ENCODE results near the gene LTBP1. TPM values are rescaled to one million over a fixed set of nuclear protein-coding genes. Genes with fewer than 3 reads are reported as not detected.

The LTBP1 gene
- total and polyA plus RNA-seq, 2 experiments from 2014 or later: 15.7 to 49.8 TPM

DNA sequence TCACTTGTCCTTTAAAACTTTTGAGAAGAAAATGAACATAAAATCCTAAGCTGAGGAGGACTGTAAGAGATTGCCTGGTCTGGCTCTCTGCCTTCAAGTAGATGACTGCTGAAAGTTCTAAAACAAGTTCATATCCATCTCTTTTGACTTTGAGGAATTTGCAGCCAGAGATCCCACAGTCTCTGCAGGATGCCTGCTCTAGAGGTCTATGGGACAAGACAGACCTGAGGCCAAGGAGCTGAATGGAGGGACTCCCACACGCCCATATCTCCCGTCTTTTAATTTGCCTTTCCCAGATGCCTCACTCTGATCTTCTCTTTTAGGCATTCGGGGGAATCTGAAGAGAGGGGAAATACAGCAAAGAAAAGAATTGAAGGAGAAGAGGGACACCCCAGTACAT lies 273.8 kb downstream of the LTBP1 start (continued):
- TF ChIP-seq REST (IDR thresholded peaks at IDR 0.05; ENCODE audit: unreplicated experiment): no peak
- TF ChIP-seq ETS1 (IDR thresholded peaks at IDR 0.05): no peak
- TF ChIP-seq EZH2phosphoT487 (IDR thresholded peaks at IDR 0.05; ENCODE audit: unreplicated experiment): no peak

DNA sequence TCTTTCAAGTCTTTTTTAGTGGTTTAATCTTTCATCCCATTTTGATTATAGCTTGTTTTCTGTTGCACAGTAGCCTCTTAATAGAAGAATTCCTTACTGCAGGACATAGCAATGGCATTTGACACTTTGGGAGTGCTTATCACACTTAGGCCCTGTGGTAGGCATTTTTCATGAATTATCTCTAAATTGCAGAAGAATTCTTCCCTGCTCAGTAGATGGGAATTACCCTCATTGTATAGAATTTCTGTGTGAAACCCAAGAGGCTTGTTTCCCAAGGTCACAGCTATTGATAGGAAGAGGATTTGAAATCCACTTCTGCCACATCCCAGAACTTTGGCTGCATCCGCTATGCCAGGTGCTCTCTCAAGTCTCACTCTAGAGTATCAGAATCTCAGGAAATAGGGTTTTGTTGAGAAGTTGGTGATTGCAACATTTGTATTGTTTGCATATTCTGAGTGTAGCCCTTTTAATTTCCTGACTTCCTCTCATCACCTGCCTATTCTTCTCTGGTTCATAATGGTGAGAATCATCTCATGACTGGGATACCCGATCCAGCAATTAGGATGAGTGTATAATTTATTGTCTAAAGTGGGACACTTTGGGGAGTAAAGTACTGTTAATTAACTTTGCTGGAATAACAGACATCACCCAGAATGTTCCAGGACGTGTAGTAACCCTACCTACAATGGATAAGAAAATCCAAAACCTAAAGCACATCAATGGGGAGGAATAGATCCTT lies 274.5 kb downstream of the LTBP1 start:
- Mint-ChIP-seq H3K27me3 (ENCODE audit: insufficient read depth, low read depth, poor library complexity) (no peaks in the 10 kb centered on the region), H3K4me3 (no peak overlapping the region), H3K9me3 (no peaks in the 10 kb centered on the region), H3K27ac (no peak overlapping the region), H3K4me1 (peaks cover 19% of the 10 kb centered on the region), H3K36me3 (ENCODE audit: low read depth) (peaks cover 6% of the 10 kb centered on the region)
- no peak overlapping the region for H3K27ac ChIP-seq (ENCODE audit: low read depth)
- H3K9me2 ChIP-seq (ENCODE audit: insufficient read depth): no peaks in the 10 kb centered on the region
- no peak overlapping the region for H2AFZ ChIP-seq
- no peak overlapping the region for H3K4me3 ChIP-seq
- TF ChIP-seq STAT1 (IDR thresholded peaks at IDR 0.05; ENCODE audit: unreplicated experiment) (no peak), EZH2phosphoT487 (IDR thresholded peaks at IDR 0.05; ENCODE audit: unreplicated experiment) (no peak), ZNF114 (CRISPR knock-in tag; IDR thresholded peaks at IDR 0.05) (no peak)
- no peaks in the 10 kb centered on the region for H3K36me3 ChIP-seq (ENCODE audit: insufficient read depth)
- ATAC-seq (no peak), DNase-seq (ENCODE audit: low spot score) (no peak)
- H3F3A ChIP-seq (replicated peaks; ENCODE audit: low read depth): no peaks in the 10 kb centered on the region
- no peaks in the 10 kb centered on the region for H3K79me2 ChIP-seq (replicated peaks; ENCODE audit: insufficient read depth)
- H3K27me3 ChIP-seq (ENCODE audit: insufficient read depth): no peaks in the 10 kb centered on the region
- peaks cover 14% of the 10 kb centered on the region; the same call in 1 of the 2 replicates for H3K4me1 ChIP-seq (ENCODE audit: insufficient read depth)
- no peak overlapping the region for H3K4me2 ChIP-seq
- no peaks in the 10 kb centered on the region for H4K20me1 ChIP-seq (replicated peaks; ENCODE audit: insufficient read depth)

GRCh38 chr2:33222309-33222708 lies 275.6 kb downstream of the LTBP1 start:
- Mint-ChIP-seq H3K36me3 (ENCODE audit: low read depth) (peaks cover 6% of the 10 kb centered on the region), H3K27ac (no peak overlapping the region), H3K4me1 (peaks cover 19% of the 10 kb centered on the region), H3K4me3 (no peak overlapping the region), H3K27me3 (ENCODE audit: insufficient read depth, low read depth, poor library complexity) (no peaks in the 10 kb centered on the region), H3K9me3 (no peaks in the 10 kb centered on the region)
- no peaks in the 10 kb centered on the region for H3K27me3 ChIP-seq (ENCODE audit: insufficient read depth)
- ATAC-seq (no peak), DNase-seq (ENCODE audit: low spot score) (no peak)
- H3K27ac ChIP-seq (ENCODE audit: low read depth): no peak overlapping the region
- H3F3A ChIP-seq (replicated peaks; ENCODE audit: low read depth): no peaks in the 10 kb centered on the region
- H3K4me3 ChIP-seq: no peak overlapping the region
- H3K4me2 ChIP-seq: no peak overlapping the region
- no peaks in the 10 kb centered on the region for H4K20me1 ChIP-seq (replicated peaks; ENCODE audit: insufficient read depth)
- no peaks in the 10 kb centered on the region for H3K36me3 ChIP-seq (ENCODE audit: insufficient read depth)
- no peak overlapping the region for H2AFZ ChIP-seq
- H3K9me2 ChIP-seq (ENCODE audit: insufficient read depth): no peaks in the 10 kb centered on the region
- H3K4me1 ChIP-seq (ENCODE audit: insufficient read depth): peaks cover 14% of the 10 kb centered on the region; the same call in 1 of the 2 replicates
- H3K79me2 ChIP-seq (replicated peaks; ENCODE audit: insufficient read depth): no peaks in the 10 kb centered on the region
- no peak for TF ChIP-seq ZNF462 (CRISPR knock-in tag; IDR thresholded peaks at IDR 0.05)
- no peak for TF ChIP-seq JUNB (IDR thresholded peaks at IDR 0.05; ENCODE audit: unreplicated experiment)
- no peak for TF ChIP-seq STAT1 (IDR thresholded peaks at IDR 0.05; ENCODE audit: unreplicated experiment)
- no peak for TF ChIP-seq POLR2AphosphoS5 (IDR thresholded peaks at IDR 0.05; ENCODE audit: low read depth)
- no peak for TF ChIP-seq CREB1 (CRISPR knock-in tag; IDR thresholded peaks at IDR 0.05; ENCODE audit: low read depth)

All from GM23338 (cell line).